ENCODE data around the gene EHD4.

Gene EHD4

DNA sequence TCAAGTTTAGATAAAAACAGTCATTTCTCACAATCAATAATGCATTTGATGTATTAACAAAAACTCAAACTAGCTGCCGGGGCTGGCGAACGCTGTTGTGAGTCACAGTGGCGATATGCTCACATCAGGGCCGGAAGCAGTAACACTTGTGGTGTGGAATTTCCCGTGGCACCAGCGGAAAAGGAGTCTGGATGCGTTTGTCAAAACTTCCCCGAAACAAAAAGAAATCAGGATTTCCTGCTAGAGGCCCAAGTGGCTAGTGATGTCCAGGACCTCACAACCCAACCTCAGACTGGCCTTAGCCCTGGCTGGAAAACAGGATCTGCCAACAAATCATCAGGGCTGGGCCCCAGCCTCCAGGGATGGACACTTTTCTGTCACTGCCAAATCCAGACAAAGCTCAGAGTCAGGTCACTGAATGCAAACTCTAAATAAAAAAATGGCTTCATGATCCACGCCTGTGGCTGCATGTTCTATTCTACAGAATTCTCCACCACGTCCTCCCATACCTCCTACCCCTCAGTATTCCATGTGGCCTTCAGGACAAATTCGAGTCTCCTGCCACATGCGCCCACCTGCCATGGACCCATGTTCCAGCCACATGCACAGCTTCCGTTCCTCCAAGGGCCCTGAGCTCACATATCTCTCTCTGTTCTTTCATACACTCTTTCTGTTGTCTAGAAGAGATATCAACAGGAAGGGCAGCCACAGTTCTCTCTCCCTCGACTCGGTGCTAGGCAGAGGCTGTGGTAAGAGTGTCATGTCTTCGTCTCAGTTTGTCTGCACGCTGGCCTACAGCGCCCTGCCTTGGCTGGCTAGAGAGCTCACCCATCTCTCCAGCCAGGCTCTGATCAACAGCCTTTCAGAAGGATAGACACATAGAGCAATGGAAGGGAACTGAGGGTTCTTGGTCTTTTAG is 35.4 kb downstream of the EHD4 start:
- no peak for TF ChIP-seq EZH2phosphoT487 (IDR thresholded peaks at IDR 0.05; ENCODE audit: low read length)
- TF ChIP-seq, protein P1, sequence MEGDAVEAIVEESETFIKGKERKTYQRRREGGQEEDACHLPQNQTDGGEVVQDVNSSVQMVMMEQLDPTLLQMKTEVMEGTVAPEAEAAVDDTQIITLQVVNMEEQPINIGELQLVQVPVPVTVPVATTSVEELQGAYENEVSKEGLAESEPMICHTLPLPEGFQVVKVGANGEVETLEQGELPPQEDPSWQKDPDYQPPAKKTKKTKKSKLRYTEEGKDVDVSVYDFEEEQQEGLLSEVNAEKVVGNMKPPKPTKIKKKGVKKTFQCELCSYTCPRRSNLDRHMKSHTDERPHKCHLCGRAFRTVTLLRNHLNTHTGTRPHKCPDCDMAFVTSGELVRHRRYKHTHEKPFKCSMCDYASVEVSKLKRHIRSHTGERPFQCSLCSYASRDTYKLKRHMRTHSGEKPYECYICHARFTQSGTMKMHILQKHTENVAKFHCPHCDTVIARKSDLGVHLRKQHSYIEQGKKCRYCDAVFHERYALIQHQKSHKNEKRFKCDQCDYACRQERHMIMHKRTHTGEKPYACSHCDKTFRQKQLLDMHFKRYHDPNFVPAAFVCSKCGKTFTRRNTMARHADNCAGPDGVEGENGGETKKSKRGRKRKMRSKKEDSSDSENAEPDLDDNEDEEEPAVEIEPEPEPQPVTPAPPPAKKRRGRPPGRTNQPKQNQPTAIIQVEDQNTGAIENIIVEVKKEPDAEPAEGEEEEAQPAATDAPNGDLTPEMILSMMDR (IDR thresholded peaks at IDR 0.05; ENCODE audit: low read length) = no peak
- no peak for TF ChIP-seq EZH2 (optimal IDR thresholded peaks at IDR 0.05; ENCODE audit: low read depth, low read length)
- Histone ChIP-seq H2AFZ (ENCODE audit: low read length) (no peak overlapping the region), H3K9me2 (replicated peaks; ENCODE audit: insufficient read depth, low read length) (no peaks in the 10 kb centered on the region), H3K79me2 (ENCODE audit: low read length) (peaks cover 3% of the 10 kb centered on the region; the same call in 1 of the 2 replicates), H3K9me3 (replicated peaks; ENCODE audit: insufficient read depth, low read length) (no peaks in the 10 kb centered on the region), H3F3A (ENCODE audit: insufficient read depth, low read length) (peaks cover 10% of the 10 kb centered on the region; the same call in 1 of the 2 replicates), H3K27me3 (replicated peaks; ENCODE audit: insufficient read depth, low read length) (no peaks in the 10 kb centered on the region), H3K4me2 (ENCODE audit: low read depth, low read length) (no peak overlapping the region), H3K4me1 (ENCODE audit: low read length) (peaks cover 19% of the 10 kb centered on the region), H3K36me3 (replicated peaks; ENCODE audit: insufficient read depth, low read length) (no peaks in the 10 kb centered on the region), H3K4me3 (ENCODE audit: low read length) (no peak overlapping the region), H3K9ac (ENCODE audit: low read length) (no peak overlapping the region), H3K27ac (ENCODE audit: low read length) (no peak overlapping the region), H4K20me1 (ENCODE audit: insufficient read depth, low read length) (no peaks in the 10 kb centered on the region)
- DNase-seq = no peak

DNA sequence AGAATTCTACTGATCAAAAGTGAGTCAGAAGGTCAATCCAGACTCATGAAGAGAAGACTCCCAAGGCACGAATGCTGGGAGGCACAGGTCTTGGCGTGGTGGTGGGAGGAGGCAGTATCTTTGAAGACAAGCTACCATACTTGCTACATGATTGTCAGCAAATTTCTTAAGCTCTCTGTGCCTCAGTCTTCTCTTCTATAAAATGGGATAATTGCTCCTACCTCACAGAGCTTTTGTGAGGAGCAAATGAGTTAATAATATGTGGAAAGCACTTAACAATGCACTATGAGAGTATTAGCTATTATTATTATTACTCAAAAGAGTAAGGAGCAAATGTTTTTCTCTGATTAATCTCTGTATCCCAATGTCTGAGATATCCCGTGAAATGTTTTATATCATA is 36.2 kb downstream of the EHD4 start:
- H3K4me1 ChIP-seq (ENCODE audit: low read length) = peaks cover 19% of the 10 kb centered on the region
- H3K27ac ChIP-seq (ENCODE audit: low read length) = peak overlapping the region; percentile 46; the same call in 1 of the 2 replicates
- no peaks in the 10 kb centered on the region for H3K27me3 ChIP-seq (replicated peaks; ENCODE audit: insufficient read depth, low read length)
- no peaks in the 10 kb centered on the region for H4K20me1 ChIP-seq (ENCODE audit: insufficient read depth, low read length)
- H3K4me3 ChIP-seq (ENCODE audit: low read length) = no peak overlapping the region
- peaks cover 3% of the 10 kb centered on the region; the same call in 1 of the 2 replicates for H3K79me2 ChIP-seq (ENCODE audit: low read length)
- H3K36me3 ChIP-seq (replicated peaks; ENCODE audit: insufficient read depth, low read length) = no peaks in the 10 kb centered on the region
- H3K9me3 ChIP-seq (replicated peaks; ENCODE audit: insufficient read depth, low read length) = no peaks in the 10 kb centered on the region
- H3K9ac ChIP-seq (ENCODE audit: low read length) = no peak overlapping the region
- TF ChIP-seq EZH2phosphoT487 (IDR thresholded peaks at IDR 0.05; ENCODE audit: low read length) = no peak
- TF ChIP-seq EZH2 (optimal IDR thresholded peaks at IDR 0.05; ENCODE audit: low read depth, low read length) = no peak
- TF ChIP-seq, protein P1 (IDR thresholded peaks at IDR 0.05; ENCODE audit: low read length) = no peak
- no peak overlapping the region for H2AFZ ChIP-seq (ENCODE audit: low read length)
- H3F3A ChIP-seq (ENCODE audit: insufficient read depth, low read length) = peaks cover 10% of the 10 kb centered on the region; the same call in 1 of the 2 replicates
- H3K9me2 ChIP-seq (replicated peaks; ENCODE audit: insufficient read depth, low read length) = no peaks in the 10 kb centered on the region
- H3K4me2 ChIP-seq (ENCODE audit: low read depth, low read length) = peak overlapping the region; percentile 46; the same call in 1 of the 2 replicates
- DNase-seq = no peak

GRCh38 chr15:41935566-41936020 is 36.8 kb downstream of the EHD4 start:
- H3K27me3 ChIP-seq (replicated peaks; ENCODE audit: insufficient read depth, low read length) = no peaks in the 10 kb centered on the region
- no peaks in the 10 kb centered on the region for H4K20me1 ChIP-seq (ENCODE audit: insufficient read depth, low read length)
- peaks cover 3% of the 10 kb centered on the region; the same call in 1 of the 2 replicates for H3K79me2 ChIP-seq (ENCODE audit: low read length)
- peak overlapping the region; percentile 46 for H3K4me2 ChIP-seq (ENCODE audit: low read depth, low read length)
- H3K4me3 ChIP-seq (ENCODE audit: low read length) = no peak overlapping the region
- peaks cover 10% of the 10 kb centered on the region; the same call in 1 of the 2 replicates for H3F3A ChIP-seq (ENCODE audit: insufficient read depth, low read length)
- no peak overlapping the region for H2AFZ ChIP-seq (ENCODE audit: low read length)
- DNase-seq = peak; percentile 70
- no peaks in the 10 kb centered on the region for H3K9me2 ChIP-seq (replicated peaks; ENCODE audit: insufficient read depth, low read length)
- no peaks in the 10 kb centered on the region for H3K36me3 ChIP-seq (replicated peaks; ENCODE audit: insufficient read depth, low read length)
- no peak for TF ChIP-seq EZH2phosphoT487 (IDR thresholded peaks at IDR 0.05; ENCODE audit: low read length)
- H3K27ac ChIP-seq (ENCODE audit: low read length) = peak overlapping the region; percentile 46; the same call in 1 of the 2 replicates
- no peak overlapping the region for H3K9ac ChIP-seq (ENCODE audit: low read length)
- H3K4me1 ChIP-seq (ENCODE audit: low read length) = peaks cover 19% of the 10 kb centered on the region
- no peaks in the 10 kb centered on the region for H3K9me3 ChIP-seq (replicated peaks; ENCODE audit: insufficient read depth, low read length)

Data from MM.1S (cell line).